OCI-LY7 (cell line): ENCODE results near the gene COP1. TPM values are rescaled to one million over a fixed set of nuclear protein-coding genes. Genes with fewer than 3 reads are reported as not detected.
"Not testable (repeated sequence)": the region's sequence is repeated elsewhere in the genome, so short reads cannot be mapped to it uniquely, and the experiment has no call there.

Experiments
- BruUV-seq: library from RNA; stranded (reverse); fragments of 400-500 nt; replicated peaks from 2 replicates; lab custom pipeline; 2021; lab: Mats Ljungman, UMichigan
- CTCF ChIA-PET: fragments of 300-600 bp; sonication (Branson Sonifier 250); formaldehyde crosslinking; loops from one replicate; lab custom pipeline; 2022; ENCODE audit warnings: antibody characterized with exemption; ENCODE audit not compliant: unreplicated experiment; lab: Charles Lee
- POLR2A ChIA-PET: fragments of 300-600 bp; sonication (Branson Sonifier 250); formaldehyde crosslinking; loops from one replicate; lab custom pipeline; 2022; ENCODE audit warnings: antibody characterized with exemption; lab: Charles Lee
- DNase-seq: peaks from one replicate; pipeline ENCODE4 v3.0.0-alpha.2; 2015; ENCODE audit warnings: low spot score
- H2AFZ ChIP-seq: fragments of 200-600 bp; sonication (generic), shearing (Covaris generic); 2 replicates; pipeline ENCODE4 v1.6.1; 2014; ENCODE audit warnings: mild to moderate bottlenecking, antibody characterized with exemption, low read length, moderate library complexity
- H3K27ac ChIP-seq: fragments of 200-600 bp; sonication (generic); 2 replicates; pipeline ENCODE4 v1.5.1; 2014; ENCODE audit warnings: mixed run types, low read depth, mild to moderate bottlenecking, moderate library complexity, low read length, inconsistent platforms; ENCODE audit not compliant: poor library complexity, severe bottlenecking
- H3K36me3 ChIP-seq: fragments of 200-600 bp; sonication (generic); 2 replicates; pipeline ENCODE4 v1.6.1; 2014; ENCODE audit warnings: mild to moderate bottlenecking, antibody characterized with exemption, low read length, moderate library complexity, mixed read lengths; ENCODE audit not compliant: insufficient read depth
- H3K4me1 ChIP-seq: fragments of 200-600 bp; sonication (generic); 2 replicates; pipeline ENCODE4 v1.5.1; 2014; ENCODE audit warnings: mild to moderate bottlenecking, low read length; ENCODE audit not compliant: insufficient read depth, poor library complexity, severe bottlenecking
- H3K4me2 ChIP-seq: fragments of 200-600 bp; sonication (generic); 2 replicates; pipeline ENCODE4 v1.6.1; 2014; ENCODE audit warnings: mild to moderate bottlenecking, low read length
- H3K4me3 ChIP-seq: fragments of 200-600 bp; sonication (generic); 2 replicates; pipeline ENCODE4 v1.5.1; 2014; ENCODE audit warnings: mild to moderate bottlenecking, low read depth, low read length; ENCODE audit not compliant: poor library complexity, severe bottlenecking
- H3K79me2 ChIP-seq: fragments of 200-600 bp; sonication (generic); 2 replicates; pipeline ENCODE4 v1.6.1; 2016; ENCODE audit warnings: low read depth, mild to moderate bottlenecking, low read length, moderate library complexity, mixed read lengths; ENCODE audit not compliant: insufficient read depth
- H3K9me2 ChIP-seq: fragments of 200-600 bp; sonication (generic); 2 replicates; pipeline ENCODE4 v1.6.1; 2016; ENCODE audit warnings: mild to moderate bottlenecking, low read length, mixed read lengths; ENCODE audit not compliant: insufficient read depth
- H3K9me3 ChIP-seq: fragments of 200-600 bp; sonication (generic); 2 replicates; pipeline ENCODE4 v1.6.1; 2014; ENCODE audit warnings: mild to moderate bottlenecking, mixed run types, low read length, mixed read lengths
- H4K20me1 ChIP-seq: fragments of 200-600 bp; sonication (generic); 2 replicates; pipeline ENCODE4 v1.6.1; 2014; ENCODE audit warnings: mild to moderate bottlenecking, antibody characterized with exemption, low read length, moderate library complexity, mixed read lengths; ENCODE audit not compliant: insufficient read depth
- CTCF ChIP-seq: fragments of 200-600 bp; sonication (generic); conservative IDR thresholded peaks from 2 replicates; pipeline ENCODE4 v1.5.1; 2014; ENCODE audit warnings: mild to moderate bottlenecking, antibody characterized with exemption, low read length, moderate library complexity, mixed read lengths
- EZH2phosphoT487 ChIP-seq: fragments of 200-600 bp; sonication (generic); IDR thresholded peaks from 2 replicates; pipeline ENCODE4 v1.6.1; 2018; ENCODE audit warnings: low read depth, borderline replicate concordance, mild to moderate bottlenecking, mixed run types, antibody characterized with exemption, low read length, moderate library complexity, mixed read lengths
- intact Hi-C: fragments of 100-400 bp; cut with micrococcal nuclease; formaldehyde crosslinking; loops from one replicate; pipeline ENCODE4 v1.10.0; 2022; ENCODE audit not compliant: unreplicated experiment
- total RNA-seq, 2 experiments: library from RNA; depleted of rRNA in 1 of 2; stranded (reverse); fragments of >200 nt in 1 of 2; shearing (Covaris generic) in 1 of 2; gene quantifications; 2 replicates each; pipeline ENCODE4 v1.2.3, GENCODE V29; 2014 to 2022

COP1 gene
- total RNA-seq, 2 experiments from 2014 or later: 75.2 to 76.9 TPM

- POLR2A ChIA-PET: interaction anchor here (0.5 kb wide), 1 partner anchor 115 kb away, joined by 3 read pairs; no protein-coding TSS in a partner anchor
- H2AFZ ChIP-seq: no peak overlapping the region
- intact Hi-C loops: no loop called here
- no peaks in the 10 kb centered on the region for H4K20me1 ChIP-seq
- no peak overlapping the region for H3K4me3 ChIP-seq
- H3K79me2 ChIP-seq: no peaks in the 10 kb centered on the region
- no peaks in the 10 kb centered on the region for H3K9me2 ChIP-seq
- no peaks in the 10 kb centered on the region for H3K9me3 ChIP-seq
- CTCF ChIA-PET: no interaction called here
- no peak for TF ChIP-seq EZH2phosphoT487
- no peak for TF ChIP-seq CTCF
- no peaks in the 10 kb centered on the region for H3K4me1 ChIP-seq
- H3K4me2 ChIP-seq: no peak overlapping the region
- no peak overlapping the region for H3K27ac ChIP-seq
- no peaks in the 10 kb centered on the region for H3K36me3 ChIP-seq
- BruUV-seq: no TSS peak
- DNase-seq: no peak
Measured at GRCh38 chr1:176244851-176245250, 37.8 kb upstream of the COP1 start.

GRCh38 chr1:176243746-176244145 lies 36.7 kb upstream of the COP1 start:
- no peaks in the 10 kb centered on the region for H3K9me2 ChIP-seq
- intact Hi-C loops: no loop called here
- no peak overlapping the region for H3K27ac ChIP-seq
- H3K4me2 ChIP-seq: no peak overlapping the region
- no peaks in the 10 kb centered on the region for H3K79me2 ChIP-seq
- no peaks in the 10 kb centered on the region for H3K36me3 ChIP-seq
- no TSS peak for BruUV-seq
- H2AFZ ChIP-seq: no peak overlapping the region
- H4K20me1 ChIP-seq: no peaks in the 10 kb centered on the region
- no peaks in the 10 kb centered on the region for H3K4me1 ChIP-seq
- DNase-seq: no peak
- no peak overlapping the region for H3K4me3 ChIP-seq
- TF ChIP-seq CTCF: no peak
- no peak for TF ChIP-seq EZH2phosphoT487
- POLR2A ChIA-PET: no interaction called here
- no peaks in the 10 kb centered on the region for H3K9me3 ChIP-seq
- CTCF ChIA-PET: no interaction called here

GRCh38 chr1:176241385-176242015 lies 34.4 kb upstream of the COP1 start:
- DNase-seq: no peak
- CTCF ChIA-PET: no interaction called here
- H3K9me3 ChIP-seq: no peaks in the 10 kb centered on the region

GRCh38 chr1:176233657-176234056 lies 26.6 kb upstream of the COP1 start:
- POLR2A ChIA-PET: interaction anchor here (0.8 kb wide), 1 partner anchor 164 kb away, joined by 3 read pairs; no protein-coding TSS in a partner anchor

More at GRCh38 chr1:176241385-176242015, 34.4 kb upstream of the COP1 start:
- no peaks in the 10 kb centered on the region for H4K20me1 ChIP-seq
- H3K4me1 ChIP-seq: no peaks in the 10 kb centered on the region
- POLR2A ChIA-PET: no interaction called here
- TF ChIP-seq CTCF (no peak), EZH2phosphoT487 (no peak)
- no peak overlapping the region for H3K4me2 ChIP-seq
- no peaks in the 10 kb centered on the region for H3K79me2 ChIP-seq
- no peaks in the 10 kb centered on the region for H3K36me3 ChIP-seq
- H2AFZ ChIP-seq: no peak overlapping the region
- no TSS peak for BruUV-seq
- intact Hi-C loops: no loop called here
- H3K4me3 ChIP-seq: no peak overlapping the region
- H3K27ac ChIP-seq: no peak overlapping the region
- H3K9me2 ChIP-seq: no peaks in the 10 kb centered on the region

More at GRCh38 chr1:176233657-176234056, 26.6 kb upstream of the COP1 start:
- H3K4me2 ChIP-seq, BruUV-seq, H3K36me3 ChIP-seq, H3K27ac ChIP-seq, H4K20me1 ChIP-seq, H3K79me2 ChIP-seq, H3K4me3 ChIP-seq, H3K9me2 ChIP-seq, H2AFZ ChIP-seq, H3K9me3 ChIP-seq, CTCF ChIA-PET, intact Hi-C loops, H3K4me1 ChIP-seq, DNase-seq: not testable (repeated sequence)
